ENCODE data around the gene RECQL5. TPM values are rescaled to one million over a fixed set of nuclear protein-coding genes. Genes with fewer than 3 reads are reported as not detected.

The RECQL5 gene
- polyA plus RNA-seq, result 10 to 100 TPM in 2 of 3 donors, 1 to 10 TPM in 1; 7.0 to 18.1 (median 15.5) TPM

- Mint-ChIP-seq H3K36me3 (peaks cover 5 to 28% (median 18%) of the 10 kb centered on the region in 3 donors), H3K27me3 (ENCODE audit: low read depth in 3 of 3) (peaks cover 0 to 2% (median 1%) of the 10 kb centered on the region in 3 donors), H3K4me3 (peak within 1 kb of the TSS; percentile 44 to 70 (median 63)), H3K9me3 (no peaks in the 10 kb centered on the region), H3K27ac (peak within 1 kb of the TSS in 5 of 6 donors; percentile 3 to 89 (median 77)), H3K4me1 (peaks cover 12 to 18% of the 10 kb centered on the region in 2 donors)
- peak; percentile 93 to 95 (median 95) for DNase-seq
Measured at GRCh38 chr17:75666959-75667790, at the start of gene RECQL5, which contains the start of gene SAP30BP. Gene RECQL5 (minus strand): TSS chr17:75667154. CDS start chr17:75666557, 597 bp downstream. Gene SAP30BP (plus strand): TSS chr17:75667338. CDS start chr17:75667373, 35 bp downstream.

DNA sequence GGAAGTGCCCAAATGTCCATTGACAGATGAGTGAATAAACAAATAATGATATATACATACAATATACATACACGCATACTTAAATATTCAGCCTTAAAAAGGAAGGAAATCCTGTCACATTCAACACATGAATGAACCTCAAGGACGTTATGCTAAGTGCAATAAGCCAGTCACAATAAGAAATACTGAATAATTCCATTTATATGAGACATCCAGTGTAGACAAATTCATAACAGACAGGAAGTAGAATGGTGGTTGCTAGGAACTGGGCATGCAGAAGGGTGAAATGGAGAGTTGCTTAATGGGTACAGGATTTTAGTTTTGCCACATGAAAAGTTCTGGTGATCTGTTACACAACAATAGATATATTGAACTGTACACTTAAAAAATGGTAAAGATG, 45.5 kb upstream of the RECQL5 start:
- no peak overlapping the region for H3K4me3 Mint-ChIP-seq
- no peak for DNase-seq
- H3K4me1 Mint-ChIP-seq, result no peaks in the 10 kb centered on the region
- H3K27ac Mint-ChIP-seq, result no peak overlapping the region
- H3K36me3 Mint-ChIP-seq, result peaks cover 0 to 14% (median under 1%) of the 10 kb centered on the region in 3 donors
- peaks cover 0 to 3% (median 2%) of the 10 kb centered on the region in 3 donors for H3K27me3 Mint-ChIP-seq (ENCODE audit: low read depth in 3 of 3)
- no peaks in the 10 kb centered on the region for H3K9me3 Mint-ChIP-seq

DNA sequence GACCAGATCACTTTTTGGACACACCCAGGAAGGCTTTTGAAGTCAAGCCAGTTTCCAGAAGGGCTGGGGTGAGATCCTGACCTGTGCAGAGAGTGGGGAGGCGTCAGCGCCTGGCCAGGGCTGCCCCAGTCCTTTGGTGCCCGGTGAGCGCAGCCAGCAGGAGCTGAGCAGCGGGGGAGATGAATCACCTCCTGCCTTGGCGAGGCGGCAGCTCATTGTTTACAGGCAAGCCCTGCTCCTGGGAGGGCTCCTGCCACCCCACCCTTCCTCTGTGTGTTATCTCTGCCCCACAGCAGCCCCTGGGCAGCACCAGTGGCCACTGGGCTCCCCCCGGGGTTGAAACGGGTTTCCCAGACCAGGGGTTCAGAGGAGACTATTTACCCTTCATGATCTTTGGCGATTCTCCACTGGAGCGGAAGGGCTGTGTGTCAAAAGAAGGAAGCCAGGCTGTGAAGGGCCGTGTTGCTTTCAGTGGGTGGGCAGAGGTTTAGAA, 40.2 kb upstream of the RECQL5 start:
- no peaks in the 10 kb centered on the region for H3K4me1 Mint-ChIP-seq
- no peak overlapping the region for H3K27ac Mint-ChIP-seq
- H3K9me3 Mint-ChIP-seq, result no peaks in the 10 kb centered on the region
- DNase-seq, result no peak
- H3K4me3 Mint-ChIP-seq, result no peak overlapping the region
- H3K36me3 Mint-ChIP-seq, result peaks cover 5 to 38% (median 11%) of the 10 kb centered on the region in 3 donors
- peaks cover 0 to 2% (median 2%) of the 10 kb centered on the region in 3 donors for H3K27me3 Mint-ChIP-seq (ENCODE audit: low read depth in 3 of 3)

GRCh38 chr17:75706042-75706728, 39.2 kb upstream of the RECQL5 start:
- Mint-ChIP-seq H3K27me3 (ENCODE audit: low read depth in 3 of 3) (peaks cover 0 to 3% (median 2%) of the 10 kb centered on the region in 3 donors), H3K9me3 (no peaks in the 10 kb centered on the region), H3K27ac (no peak overlapping the region), H3K36me3 (peaks cover 8 to 46% (median 17%) of the 10 kb centered on the region in 3 donors), H3K4me3 (no peak overlapping the region), H3K4me1 (no peaks in the 10 kb centered on the region)
- no peak for DNase-seq

DNA sequence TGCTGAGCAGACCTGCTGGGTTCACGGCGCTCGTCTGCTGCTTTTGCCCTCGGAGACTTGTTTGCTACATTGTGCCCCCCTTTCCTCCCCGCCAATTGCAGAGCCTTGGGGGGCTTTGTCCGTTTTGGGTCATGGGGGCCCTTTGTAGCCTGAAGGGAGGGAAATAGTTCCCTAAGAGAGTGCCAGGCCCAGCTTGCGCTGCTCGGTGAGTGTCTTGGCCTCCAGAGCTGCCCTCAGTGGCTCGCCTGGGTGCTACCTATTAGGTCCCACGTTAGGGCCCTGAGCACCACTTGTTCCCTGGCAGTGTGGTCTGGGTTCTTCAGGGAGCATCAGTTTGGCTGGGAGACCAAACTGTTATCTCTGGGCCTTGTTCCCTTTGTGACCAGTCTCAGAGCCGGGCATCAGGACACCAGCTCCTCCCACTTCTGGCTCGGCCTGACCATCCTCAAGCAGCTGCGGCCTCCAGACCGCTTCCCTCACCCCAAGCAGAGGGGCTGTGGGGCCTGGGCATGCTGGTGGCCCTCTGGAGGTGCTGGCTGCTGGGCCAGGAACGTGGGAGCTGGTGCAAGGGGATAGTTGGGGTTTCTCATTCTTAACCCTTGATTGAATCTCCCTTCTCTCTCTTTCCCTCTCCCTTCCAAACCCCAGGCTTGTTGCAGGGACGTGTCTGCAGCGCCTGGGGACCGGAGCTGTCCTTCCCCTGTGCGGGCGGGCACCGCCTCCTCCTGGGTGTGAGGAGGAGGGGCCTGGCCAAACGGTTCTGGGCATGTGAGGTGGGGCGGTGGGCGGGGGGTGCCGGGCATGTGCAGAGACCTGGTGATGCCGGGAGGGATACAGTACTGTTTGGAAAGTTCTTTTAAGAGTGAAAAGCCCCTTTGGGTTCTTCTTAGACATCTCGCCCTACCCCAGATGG, 38.3 kb upstream of the RECQL5 start:
- Mint-ChIP-seq H3K4me3 (no peak overlapping the region), H3K36me3 (peaks cover 8 to 54% (median 17%) of the 10 kb centered on the region in 3 donors), H3K27ac (no peak overlapping the region), H3K27me3 (ENCODE audit: low read depth in 3 of 3) (peaks cover 2 to 3% (median 2%) of the 10 kb centered on the region in 3 donors), H3K4me1 (no peaks in the 10 kb centered on the region), H3K9me3 (no peaks in the 10 kb centered on the region)
- no peak for DNase-seq

DNA sequence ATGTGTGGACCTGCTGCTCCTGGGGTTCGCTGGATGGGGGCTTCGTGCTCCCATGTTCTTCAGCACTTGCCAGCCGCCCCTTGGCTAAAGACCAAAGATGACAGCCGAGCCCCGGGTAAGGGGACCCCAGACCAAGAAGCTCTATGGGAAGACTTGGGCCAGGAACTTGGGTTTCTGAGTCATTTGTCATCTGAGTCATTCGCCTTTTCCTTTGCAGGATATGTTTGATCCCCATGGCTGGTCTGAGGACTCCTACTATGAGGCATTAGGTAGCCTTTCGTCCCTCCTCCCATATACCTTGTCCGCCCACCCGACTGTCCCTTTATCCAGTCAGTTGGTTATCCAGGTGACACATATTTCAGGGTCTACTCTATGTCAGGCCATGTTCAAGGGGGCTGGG, 36.6 kb upstream of the RECQL5 start:
- Mint-ChIP-seq H3K27me3 (ENCODE audit: low read depth in 3 of 3) (peaks cover 1 to 2% (median 2%) of the 10 kb centered on the region in 3 donors), H3K27ac (no peak overlapping the region), H3K4me3 (no peak overlapping the region), H3K36me3 (peaks cover 13 to 50% (median 17%) of the 10 kb centered on the region in 3 donors), H3K4me1 (no peaks in the 10 kb centered on the region), H3K9me3 (no peaks in the 10 kb centered on the region)
- no peak for DNase-seq

GRCh38 chr17:75703191-75703590, 36.2 kb upstream of the RECQL5 start:
- H3K4me3 Mint-ChIP-seq, result no peak overlapping the region
- H3K4me1 Mint-ChIP-seq, result no peaks in the 10 kb centered on the region
- peaks cover 13 to 46% (median 17%) of the 10 kb centered on the region in 3 donors for H3K36me3 Mint-ChIP-seq
- H3K27me3 Mint-ChIP-seq (ENCODE audit: low read depth in 3 of 3), result peaks cover 1 to 2% (median 2%) of the 10 kb centered on the region in 3 donors
- no peak overlapping the region for H3K27ac Mint-ChIP-seq
- no peaks in the 10 kb centered on the region for H3K9me3 Mint-ChIP-seq
- DNase-seq, result no peak

DNA sequence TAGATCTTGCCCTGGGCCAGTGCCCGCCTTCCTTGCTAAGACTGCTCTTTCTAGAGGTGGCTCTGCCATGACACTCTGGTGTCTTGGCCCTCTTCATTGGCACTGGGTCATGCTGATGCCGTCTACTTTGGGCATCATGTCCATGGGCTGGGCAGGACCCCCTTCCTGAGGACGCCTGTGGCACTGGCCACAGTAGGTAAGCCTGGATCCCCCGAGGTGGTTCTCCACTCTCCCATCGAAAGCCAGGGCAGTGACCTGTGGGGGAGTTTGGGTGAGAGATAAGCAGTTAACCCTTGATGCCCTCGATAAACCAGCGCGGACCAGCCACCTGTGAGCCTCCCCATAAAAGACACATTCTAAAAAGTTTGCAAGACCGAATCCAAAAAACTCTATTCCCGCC, 34.3 kb upstream of the RECQL5 start:
- no peaks in the 10 kb centered on the region for H3K9me3 Mint-ChIP-seq
- no peak for DNase-seq
- no peak overlapping the region for H3K27ac Mint-ChIP-seq
- H3K4me3 Mint-ChIP-seq, result no peak overlapping the region
- H3K4me1 Mint-ChIP-seq, result peaks cover 0 to 6% of the 10 kb centered on the region in 2 donors
- peaks cover 1 to 2% (median 2%) of the 10 kb centered on the region in 3 donors for H3K27me3 Mint-ChIP-seq (ENCODE audit: low read depth in 3 of 3)
- peaks cover 11 to 34% (median 13%) of the 10 kb centered on the region in 3 donors for H3K36me3 Mint-ChIP-seq

DNA sequence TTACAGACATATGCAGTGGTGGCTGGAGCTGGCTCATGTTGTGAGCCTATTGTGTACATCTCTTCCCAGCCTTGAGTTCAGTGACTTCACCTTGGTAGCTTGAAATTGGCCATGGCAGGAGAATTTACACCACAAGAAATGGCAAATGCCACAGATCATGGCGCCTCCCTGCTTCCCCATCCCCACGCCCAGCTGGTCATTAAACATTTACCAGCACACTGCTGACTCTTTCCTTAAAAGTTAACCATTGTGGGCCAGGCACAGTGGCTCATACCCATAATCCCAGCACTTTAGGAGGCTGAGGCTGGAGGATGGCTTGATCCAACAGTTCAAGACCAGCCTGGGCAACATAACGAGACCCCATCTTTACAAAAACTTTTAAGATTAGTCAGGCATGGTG, 31.7 kb upstream of the RECQL5 start:
- no peak overlapping the region for H3K4me3 Mint-ChIP-seq
- H3K27ac Mint-ChIP-seq, result peak overlapping the region in 1 of 6 donors; percentile 55
- H3K36me3 Mint-ChIP-seq, result peaks cover 12 to 34% (median 12%) of the 10 kb centered on the region in 3 donors
- peaks cover 0 to 6% (median 2%) of the 10 kb centered on the region in 3 donors for H3K27me3 Mint-ChIP-seq (ENCODE audit: low read depth in 3 of 3)
- peaks cover 0 to 6% of the 10 kb centered on the region in 2 donors for H3K4me1 Mint-ChIP-seq
- DNase-seq, result no peak
- no peaks in the 10 kb centered on the region for H3K9me3 Mint-ChIP-seq

DNA sequence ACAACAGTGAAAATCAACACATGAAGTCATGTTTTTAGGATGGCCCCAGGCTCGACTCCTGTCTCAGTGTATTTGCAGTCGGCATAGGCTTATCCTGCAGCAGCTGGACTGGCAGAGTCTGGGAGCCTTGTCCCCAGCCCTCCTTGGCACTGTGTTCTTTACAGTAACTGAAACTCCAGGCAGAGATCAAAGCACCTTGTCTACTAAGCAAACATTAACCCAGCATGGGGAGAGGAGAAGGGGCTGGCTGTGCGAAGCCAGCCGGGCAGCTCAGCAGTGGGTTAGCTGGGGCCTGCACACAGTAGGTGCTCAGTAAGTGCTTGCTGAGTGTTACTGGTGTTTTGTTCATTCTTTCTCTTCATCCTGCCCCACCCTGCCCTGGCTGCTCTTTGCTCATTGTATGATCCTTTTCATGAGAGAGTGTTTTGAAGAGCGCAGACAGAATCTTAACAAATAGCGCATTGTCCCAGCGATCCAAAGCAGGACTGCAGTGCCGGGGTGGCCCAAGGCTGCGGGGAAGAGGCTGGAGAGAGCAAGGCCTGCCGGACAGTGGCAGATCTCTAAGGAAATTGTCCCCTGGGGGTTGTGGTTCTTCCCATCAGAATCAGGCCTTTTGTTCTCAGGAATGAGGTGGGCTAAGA, 30.8 kb upstream of the RECQL5 start:
- H3K27ac Mint-ChIP-seq, result peak overlapping the region in 1 of 6 donors; percentile 27
- H3K36me3 Mint-ChIP-seq, result peaks cover 11 to 33% (median 12%) of the 10 kb centered on the region in 3 donors
- no peaks in the 10 kb centered on the region for H3K9me3 Mint-ChIP-seq
- H3K4me1 Mint-ChIP-seq, result peaks cover 2 to 6% of the 10 kb centered on the region in 2 donors
- H3K27me3 Mint-ChIP-seq (ENCODE audit: low read depth in 3 of 3), result peaks cover 0 to 6% (median 2%) of the 10 kb centered on the region in 3 donors
- no peak overlapping the region for H3K4me3 Mint-ChIP-seq
- DNase-seq, result no peak

DNA sequence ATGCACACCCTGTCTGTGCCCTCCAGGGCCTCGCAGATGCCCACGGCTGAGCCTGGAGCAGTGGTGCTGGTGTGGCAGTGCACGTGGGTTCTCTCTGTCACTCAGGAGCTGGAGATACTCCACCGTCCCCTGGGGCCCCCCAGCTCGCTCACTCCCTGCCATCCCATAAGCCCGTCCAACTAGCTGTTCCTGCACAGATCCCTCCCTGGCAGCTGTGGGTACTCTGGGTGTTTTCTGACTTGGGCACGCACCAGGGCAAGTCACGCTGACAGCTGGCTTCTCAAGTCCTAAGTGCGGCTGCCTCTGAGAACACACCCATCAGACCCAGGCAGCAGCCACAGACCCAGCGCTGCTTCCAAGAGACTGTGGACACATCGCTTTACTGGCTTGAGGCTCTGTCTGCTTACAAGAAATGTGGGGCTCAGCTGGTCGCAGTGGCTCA, 28.9 kb upstream of the RECQL5 start:
- H3K9me3 Mint-ChIP-seq, result no peaks in the 10 kb centered on the region

GRCh38 chr17:75695141-75695829, 28.3 kb upstream of the RECQL5 start:
- H3K4me3 Mint-ChIP-seq, result no peak overlapping the region
- peaks cover 21 to 31% of the 10 kb centered on the region in 2 donors for H3K4me1 Mint-ChIP-seq
- H3K27ac Mint-ChIP-seq, result peak overlapping the region in 2 of 6 donors; percentile 7 to 62
- H3K9me3 Mint-ChIP-seq, result no peaks in the 10 kb centered on the region
- H3K27me3 Mint-ChIP-seq (ENCODE audit: low read depth in 3 of 3), result peaks cover 0 to 5% (median 0%) of the 10 kb centered on the region in 3 donors
- peaks cover 5 to 10% (median 8%) of the 10 kb centered on the region in 3 donors for H3K36me3 Mint-ChIP-seq
- DNase-seq, result no peak

More for the DNA sequence above, 28.9 kb upstream of the RECQL5 start:
- Mint-ChIP-seq H3K4me1 (peaks cover 16 to 25% of the 10 kb centered on the region in 2 donors), H3K4me3 (no peak overlapping the region), H3K27ac (no peak overlapping the region), H3K27me3 (ENCODE audit: low read depth in 3 of 3) (peaks cover 0 to 5% (median 2%) of the 10 kb centered on the region in 3 donors), H3K36me3 (peaks cover 5 to 15% (median 8%) of the 10 kb centered on the region in 3 donors)
- DNase-seq, result no peak

Data from immature natural killer cell (primary cell).